Chondrocyte (in vitro differentiated cells): ENCODE results near the gene SMPDL3A. TPM values are rescaled to one million over a fixed set of nuclear protein-coding genes. Genes with fewer than 3 reads are reported as not detected.

Source experiments
- DNase-seq: peaks from one replicate; pipeline ENCODE4 v3.0.0; 2021; ENCODE audit warnings: mixed read lengths, low spot score
- H3K27ac Mint-ChIP-seq: one replicate; pipeline ENCODE4 v1.8.0; 2021; ENCODE audit warnings: mild to moderate bottlenecking, moderate library complexity, mixed read lengths; ENCODE audit not compliant: unreplicated experiment
- H3K27me3 Mint-ChIP-seq: 2 replicates; pipeline ENCODE4 v1.8.0; 2021; ENCODE audit warnings: low read depth, mixed read lengths
- H3K36me3 Mint-ChIP-seq: 2 replicates; pipeline ENCODE4 v1.8.0; 2021; ENCODE audit warnings: low read depth, mixed read lengths
- H3K4me1 Mint-ChIP-seq: 2 replicates; pipeline ENCODE4 v1.8.0; 2021; ENCODE audit warnings: low read depth, mild to moderate bottlenecking, mixed read lengths
- H3K4me3 Mint-ChIP-seq: one replicate; pipeline ENCODE4 v1.8.0; 2021; ENCODE audit warnings: mild to moderate bottlenecking, moderate library complexity, mixed read lengths; ENCODE audit not compliant: unreplicated experiment
- H3K9me3 Mint-ChIP-seq: 2 replicates; pipeline ENCODE4 v1.8.0; 2021; ENCODE audit warnings: low read depth, mixed read lengths
- CTCF ChIP-seq: fragments of 200-600 bp; sonication (generic); IDR thresholded peaks from 2 replicates; pipeline ENCODE4 v1.5.0; 2021; ENCODE audit warnings: antibody characterized with exemption, mild to moderate bottlenecking, moderate library complexity
- total RNA-seq: library from RNA; stranded (reverse); gene quantifications from 3 replicates; pipeline ENCODE4 v1.2.1, GENCODE V29; 2021

Gene SMPDL3A
- total RNA-seq, 1 donor from 2014 or later, result 8.7 TPM

- no peak overlapping the region for H3K4me3 Mint-ChIP-seq
- H3K36me3 Mint-ChIP-seq, result no peaks in the 10 kb centered on the region
- H3K9me3 Mint-ChIP-seq, result no peaks in the 10 kb centered on the region
- no peak overlapping the region for H3K27ac Mint-ChIP-seq
- H3K27me3 Mint-ChIP-seq, result peaks cover 10% of the 10 kb centered on the region
- DNase-seq, result no peak
- no peak for TF ChIP-seq CTCF
- H3K4me1 Mint-ChIP-seq, result no peaks in the 10 kb centered on the region
These were observed 36.1 kb downstream of the SMPDL3A start for GRCh38 chr6:122825163-122825562.

GRCh38 chr6:122829456-122829855 lies 40.4 kb downstream of the SMPDL3A start:
- DNase-seq, result no peak
- Mint-ChIP-seq H3K4me3 (no peak overlapping the region), H3K27ac (no peak overlapping the region), H3K4me1 (peaks cover 4% of the 10 kb centered on the region), H3K36me3 (no peaks in the 10 kb centered on the region), H3K27me3 (peaks cover 12% of the 10 kb centered on the region), H3K9me3 (no peaks in the 10 kb centered on the region)
- no peak for TF ChIP-seq CTCF

GRCh38 chr6:122831511-122831910 lies 42.5 kb downstream of the SMPDL3A start:
- H3K9me3 Mint-ChIP-seq, result no peaks in the 10 kb centered on the region
- H3K4me3 Mint-ChIP-seq, result no peak overlapping the region
- no peaks in the 10 kb centered on the region for H3K36me3 Mint-ChIP-seq
- H3K4me1 Mint-ChIP-seq, result peaks cover 4% of the 10 kb centered on the region
- no peak overlapping the region for H3K27ac Mint-ChIP-seq
- DNase-seq, result no peak
- TF ChIP-seq CTCF, result no peak
- H3K27me3 Mint-ChIP-seq, result peaks cover 21% of the 10 kb centered on the region

GRCh38 chr6:122832459-122832858 lies 43.4 kb downstream of the SMPDL3A start:
- DNase-seq, result no peak
- Mint-ChIP-seq H3K4me1 (peaks cover 4% of the 10 kb centered on the region), H3K27me3 (peaks cover 17% of the 10 kb centered on the region), H3K4me3 (no peak overlapping the region), H3K27ac (no peak overlapping the region), H3K9me3 (no peaks in the 10 kb centered on the region), H3K36me3 (no peaks in the 10 kb centered on the region)
- no peak for TF ChIP-seq CTCF

- TF ChIP-seq CTCF, result no peak
- no peaks in the 10 kb centered on the region for H3K9me3 Mint-ChIP-seq
- H3K27ac Mint-ChIP-seq, result no peak overlapping the region
These were observed 44.0 kb downstream of the SMPDL3A start for GRCh38 chr6:122833021-122833491.

More at GRCh38 chr6:122833021-122833491, 44.0 kb downstream of the SMPDL3A start:
- peaks cover 17% of the 10 kb centered on the region for H3K27me3 Mint-ChIP-seq
- H3K36me3 Mint-ChIP-seq, result no peaks in the 10 kb centered on the region
- no peak overlapping the region for H3K4me3 Mint-ChIP-seq
- no peak for DNase-seq
- peaks cover 4% of the 10 kb centered on the region for H3K4me1 Mint-ChIP-seq
